K562 (cell line): Measurements from ENCODE around the gene ADCY4. TPM values are rescaled to one million over a fixed set of nuclear protein-coding genes. Genes with fewer than 3 reads are reported as not detected.

Experiments used
- ARID1B ChIP-seq: fragments of 450-650 bp; IDR thresholded peaks from 2 replicates; pipeline ENCODE4 v1.6.1; 2016; ENCODE audit warnings: antibody characterized with exemption, mild to moderate bottlenecking, inconsistent platforms
- ATF7 ChIP-seq: fragments of 450-650 bp; IDR thresholded peaks from 2 replicates; pipeline ENCODE4 v1.7.1; 2014; ENCODE audit warnings: mild to moderate bottlenecking, moderate library complexity
- CREM ChIP-seq: IDR thresholded peaks from 2 replicates; pipeline ENCODE4 v1.6.1; 2014; ENCODE audit warnings: antibody characterized with exemption, low read depth
- EWSR1 ChIP-seq: fragments of 450-650 bp; IDR thresholded peaks from 2 replicates; pipeline ENCODE4 v1.6.1; 2018; ENCODE audit warnings: borderline replicate concordance, mild to moderate bottlenecking, low read depth, moderate library complexity; ENCODE audit not compliant: partially characterized antibody
- FOXM1 ChIP-seq, 2 experiments: fragments of 450-650 bp in 1 of 2; sonication (generic) in 1 of 2; formaldehyde crosslinking in 1 of 2; IDR thresholded peaks; 2 replicates each; pipeline versions ENCODE4 v1.6.1 to v1.9.0; 2017 to 2022; ENCODE audit warnings: low read depth in 2 of 2, mild to moderate bottlenecking in 2 of 2, missing genetic modification reagents in 1 of 2, moderate library complexity in 1 of 2
- KLF16 ChIP-seq: IDR thresholded peaks from 2 replicates; pipeline ENCODE4 v1.6.1; 2016; ENCODE audit warnings: antibody characterized with exemption
- MAFK ChIP-seq: IDR thresholded peaks from 2 replicates; pipeline ENCODE4 v1.6.1; 2011; ENCODE audit warnings: low read length, improper control_type of control experiment
- MTA1 ChIP-seq: fragments of 450-650 bp; IDR thresholded peaks from 2 replicates; pipeline ENCODE4 v1.6.1; 2017; ENCODE audit warnings: borderline replicate concordance
- MTA2 ChIP-seq: fragments of 450-650 bp; IDR thresholded peaks from 2 replicates; pipeline ENCODE4 v1.6.1; 2016; ENCODE audit warnings: low read depth
- MXI1 ChIP-seq: IDR thresholded peaks from 2 replicates; pipeline ENCODE4 v1.6.1; 2011; ENCODE audit warnings: low read depth, mild to moderate bottlenecking, improper control_type of control experiment, low read length
- NCOR1 ChIP-seq: fragments of 450-650 bp; IDR thresholded peaks from 2 replicates; pipeline ENCODE4 v1.6.1; 2016; ENCODE audit warnings: mild to moderate bottlenecking, moderate library complexity
- NFIC ChIP-seq: fragments of 450-650 bp; IDR thresholded peaks from 2 replicates; pipeline ENCODE4 v1.6.1; 2017; ENCODE audit warnings: mild to moderate bottlenecking, inconsistent platforms
- PHF8 ChIP-seq: fragments of 200-600 bp; sonication (generic); IDR thresholded peaks from 2 replicates; pipeline ENCODE4 v1.6.1; 2012; ENCODE audit warnings: mixed run types, mild to moderate bottlenecking, inconsistent platforms, low read length, moderate library complexity, borderline replicate concordance
- PHTF2 ChIP-seq: fragments of 250-450 bp; sonication (Bioruptor Pico); IDR thresholded peaks from 2 replicates; pipeline ENCODE4 v1.5.0; 2021; ENCODE audit warnings: mild to moderate bottlenecking
- SMARCA5 ChIP-seq: fragments of 450-650 bp; IDR thresholded peaks from 2 replicates; pipeline ENCODE4 v1.6.1; 2016
- SOX6 ChIP-seq: fragments of 450-650 bp; IDR thresholded peaks from 2 replicates; pipeline ENCODE4 v1.6.1; 2014; ENCODE audit warnings: mild to moderate bottlenecking
- SREBF1 ChIP-seq: fragments of 150-350 bp; IDR thresholded peaks from 2 replicates; pipeline ENCODE4 v1.6.1; 2014; ENCODE audit warnings: antibody characterized with exemption, low read depth, low read length, borderline replicate concordance
- STAT5A ChIP-seq: IDR thresholded peaks from 2 replicates; pipeline ENCODE4 v1.6.1; 2012; ENCODE audit warnings: low read length, inconsistent platforms, borderline replicate concordance
- ZBTB1 ChIP-seq: sonication (generic); formaldehyde crosslinking; IDR thresholded peaks from 2 replicates; pipeline ENCODE4 v1.8.1; 2023; ENCODE audit warnings: missing genetic modification reagents, low read depth, mild to moderate bottlenecking, borderline replicate concordance
- ZFP1 ChIP-seq: fragments of 450-650 bp; formaldehyde crosslinking; IDR thresholded peaks from 2 replicates; pipeline ENCODE4 v1.4.0; 2020; ENCODE audit warnings: mild to moderate bottlenecking, mixed read lengths
- ZNF140 ChIP-seq: fragments of 250-450 bp; sonication (Bioruptor Pico); IDR thresholded peaks from 2 replicates; pipeline ENCODE4 v1.8.0; 2021; ENCODE audit warnings: moderate library complexity, mild to moderate bottlenecking, inconsistent platforms
- ZNF174 ChIP-seq: fragments of 250-450 bp; sonication (Bioruptor Pico); IDR thresholded peaks from 2 replicates; pipeline ENCODE4 v1.4.0; 2020; ENCODE audit warnings: mild to moderate bottlenecking
- polyA plus RNA-seq, 8 experiments: library from polyadenylated mRNA; depleted of rRNA in 4 of 8; stranded (reverse) in 5 of 8; unstranded in 3 of 8; fragments of >200 nt; fragmentation: Nextera tagmentation in 2 of 8; fragmentation: Illumina TruSeq in 1 of 8; extraction: Ambion mirVana in 2 of 8; extraction: Trizol in 1 of 8; gene quantifications; 2 replicates each; pipeline versions ENCODE4 v1.2.1 to v1.2.3, GENCODE V29; 2011 to 2014; ENCODE audit warnings: inconsistent platforms in 1 of 8, missing spikeins in 1 of 8
- total RNA-seq, 7 experiments: library from RNA; depleted of rRNA in 6 of 7; stranded (reverse); fragments of >200 nt in 6 of 7; fragmentation: Illumina TruSeq in 2 of 7; extraction: Trizol in 2 of 7; gene quantifications; 2 replicates each; pipeline versions ENCODE4 v1.2.1 to v1.2.3, GENCODE V29; 2011 to 2021; ENCODE audit warnings: low replicate concordance in 1 of 7
- TF ChIP-seq, protein P1 (sequence below): fragments of 150-350 bp; IDR thresholded peaks from 2 replicates; pipeline ENCODE4 v1.6.1; 2014; ENCODE audit warnings: low read depth, mild to moderate bottlenecking, low read length, borderline replicate concordance
- TF ChIP-seq, protein P2 (sequence below): fragments of 250-450 bp; sonication (Bioruptor Pico); IDR thresholded peaks from 2 replicates; pipeline ENCODE4 v1.5.0; 2020; ENCODE audit warnings: mild to moderate bottlenecking
- TF ChIP-seq, protein P3 (sequence below), 2 experiments: IDR thresholded peaks; 2 replicates each; pipeline ENCODE4 v1.6.1; 2011; ENCODE audit warnings: borderline replicate concordance in 1 of 2, control low read depth in 1 of 2, low read depth in 1 of 2, low read length in 1 of 2, mild to moderate bottlenecking in 1 of 2, mixed read lengths in 1 of 2, moderate library complexity in 1 of 2; ENCODE audit not compliant: insufficient read depth in 1 of 2, insufficient read length in 1 of 2, poor library complexity in 1 of 2, severe bottlenecking in 1 of 2; ENCODE audit errors: extremely low read depth in 1 of 2

Gene ADCY4
- total and polyA plus RNA-seq, 9 of the 15 experiments (the other 6 are each of a cell fraction or from before 2014, with no cell fraction given): 0.04 to 0.31 (median 0.15) TPM; not detected in 2

DNA sequence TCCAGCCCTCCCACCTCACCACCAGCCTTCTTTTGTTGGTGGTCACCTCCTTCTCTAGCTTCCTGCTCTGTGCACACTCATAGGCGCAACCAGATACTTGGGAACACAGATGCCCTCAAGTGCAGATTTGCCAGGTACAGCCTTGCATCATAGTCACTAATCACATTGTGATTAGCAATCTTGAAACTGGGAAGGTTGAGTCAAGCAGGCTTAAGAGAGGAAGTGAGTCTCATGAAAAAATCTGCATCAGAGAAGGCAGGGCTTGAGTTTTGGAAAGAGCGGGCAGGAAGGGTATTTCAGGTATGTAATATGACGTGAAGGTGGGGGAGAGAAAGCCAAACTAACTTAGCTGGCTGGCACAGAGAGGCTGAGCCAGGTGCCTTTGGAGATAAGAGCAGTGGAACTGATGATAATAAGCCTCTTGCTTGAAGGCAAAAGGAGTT lies 60.7 kb downstream of the ADCY4 start (continued):
- TF ChIP-seq MAFK: no peak
- TF ChIP-seq PHTF2 (CRISPR knock-in tag): no peak
- no peak for TF ChIP-seq PHF8
- TF ChIP-seq CREM: peak; percentile 44; the same call in 1 of the 2 replicates
- no peak for TF ChIP-seq SREBF1
- TF ChIP-seq SOX6: peak; percentile 48; the same call in 1 of the 2 replicates
- TF ChIP-seq KLF16: peak; percentile 30; the same call in 1 of the 2 replicates
- no peak for TF ChIP-seq ZBTB1
- peak; percentile 67 for TF ChIP-seq MTA2
- no peak for TF ChIP-seq ZNF140 (CRISPR knock-in tag)
- TF ChIP-seq MTA1: no peak
- TF ChIP-seq ZNF174 (CRISPR knock-in tag): no peak
- TF ChIP-seq NFIC: peak; percentile 48
- TF ChIP-seq, protein P1, sequence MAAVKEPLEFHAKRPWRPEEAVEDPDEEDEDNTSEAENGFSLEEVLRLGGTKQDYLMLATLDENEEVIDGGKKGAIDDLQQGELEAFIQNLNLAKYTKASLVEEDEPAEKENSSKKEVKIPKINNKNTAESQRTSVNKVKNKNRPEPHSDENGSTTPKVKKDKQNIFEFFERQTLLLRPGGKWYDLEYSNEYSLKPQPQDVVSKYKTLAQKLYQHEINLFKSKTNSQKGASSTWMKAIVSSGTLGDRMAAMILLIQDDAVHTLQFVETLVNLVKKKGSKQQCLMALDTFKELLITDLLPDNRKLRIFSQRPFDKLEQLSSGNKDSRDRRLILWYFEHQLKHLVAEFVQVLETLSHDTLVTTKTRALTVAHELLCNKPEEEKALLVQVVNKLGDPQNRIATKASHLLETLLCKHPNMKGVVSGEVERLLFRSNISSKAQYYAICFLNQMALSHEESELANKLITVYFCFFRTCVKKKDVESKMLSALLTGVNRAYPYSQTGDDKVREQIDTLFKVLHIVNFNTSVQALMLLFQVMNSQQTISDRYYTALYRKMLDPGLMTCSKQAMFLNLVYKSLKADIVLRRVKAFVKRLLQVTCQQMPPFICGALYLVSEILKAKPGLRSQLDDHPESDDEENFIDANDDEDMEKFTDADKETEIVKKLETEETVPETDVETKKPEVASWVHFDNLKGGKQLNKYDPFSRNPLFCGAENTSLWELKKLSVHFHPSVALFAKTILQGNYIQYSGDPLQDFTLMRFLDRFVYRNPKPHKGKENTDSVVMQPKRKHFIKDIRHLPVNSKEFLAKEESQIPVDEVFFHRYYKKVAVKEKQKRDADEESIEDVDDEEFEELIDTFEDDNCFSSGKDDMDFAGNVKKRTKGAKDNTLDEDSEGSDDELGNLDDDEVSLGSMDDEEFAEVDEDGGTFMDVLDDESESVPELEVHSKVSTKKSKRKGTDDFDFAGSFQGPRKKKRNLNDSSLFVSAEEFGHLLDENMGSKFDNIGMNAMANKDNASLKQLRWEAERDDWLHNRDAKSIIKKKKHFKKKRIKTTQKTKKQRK: no peak
- TF ChIP-seq SMARCA5: no peak
- TF ChIP-seq STAT5A: peak; percentile 43; the same call in 1 of the 2 replicates
- TF ChIP-seq, protein P2, sequence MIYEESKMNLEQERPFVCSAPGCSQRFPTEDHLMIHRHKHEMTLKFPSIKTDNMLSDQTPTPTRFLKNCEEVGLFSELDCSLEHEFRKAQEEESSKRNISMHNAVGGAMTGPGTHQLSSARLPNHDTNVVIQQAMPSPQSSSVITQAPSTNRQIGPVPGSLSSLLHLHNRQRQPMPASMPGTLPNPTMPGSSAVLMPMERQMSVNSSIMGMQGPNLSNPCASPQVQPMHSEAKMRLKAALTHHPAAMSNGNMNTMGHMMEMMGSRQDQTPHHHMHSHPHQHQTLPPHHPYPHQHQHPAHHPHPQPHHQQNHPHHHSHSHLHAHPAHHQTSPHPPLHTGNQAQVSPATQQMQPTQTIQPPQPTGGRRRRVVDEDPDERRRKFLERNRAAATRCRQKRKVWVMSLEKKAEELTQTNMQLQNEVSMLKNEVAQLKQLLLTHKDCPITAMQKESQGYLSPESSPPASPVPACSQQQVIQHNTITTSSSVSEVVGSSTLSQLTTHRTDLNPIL (CRISPR knock-in tag): no peak
- TF ChIP-seq MXI1: no peak
- TF ChIP-seq ARID1B: peak; percentile 88
- 0 out of 2 replicates have a peak, but pooled peaks have one; percentile 34 for TF ChIP-seq ATF7
- TF ChIP-seq ZFP1 (CRISPR knock-in tag): no peak
- TF ChIP-seq EWSR1: no peak
- no peak for TF ChIP-seq FOXM1 (IDR thresholded peaks at IDR 0.05; ENCODE audit: low read depth)
- TF ChIP-seq FOXM1 (CRISPR knock-in tag; IDR thresholded peaks at IDR 0.05; ENCODE audit: low read depth): no peak
- TF ChIP-seq, protein P3, sequence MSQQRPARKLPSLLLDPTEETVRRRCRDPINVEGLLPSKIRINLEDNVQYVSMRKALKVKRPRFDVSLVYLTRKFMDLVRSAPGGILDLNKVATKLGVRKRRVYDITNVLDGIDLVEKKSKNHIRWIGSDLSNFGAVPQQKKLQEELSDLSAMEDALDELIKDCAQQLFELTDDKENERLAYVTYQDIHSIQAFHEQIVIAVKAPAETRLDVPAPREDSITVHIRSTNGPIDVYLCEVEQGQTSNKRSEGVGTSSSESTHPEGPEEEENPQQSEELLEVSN (IDR thresholded peaks at IDR 0.05; ENCODE audit: borderline replicate concordance in 1 of 2, extremely low read depth in 1 of 2, insufficient read depth in 1 of 2, insufficient read length in 1 of 2, low read depth in 1 of 2, low read length in 1 of 2, poor library complexity in 1 of 2, severe bottlenecking in 1 of 2): no peak
- TF ChIP-seq NCOR1: peak; percentile 41; the same call in 1 of the 2 replicates
